Prostate gland (tissue), 2 donors: ENCODE data around the gene ROR1. TPM values are rescaled to one million over a fixed set of nuclear protein-coding genes. Genes with fewer than 3 reads are reported as not detected.

Experiments
- DNase-seq: peaks from one replicate; pipeline ENCODE4 v3.0.0-alpha.2; 2019; ENCODE audit warnings: low spot score
- H3K27ac ChIP-seq, 2 donors: fragments of 200-600 bp; sonication (generic); 2 replicates each; pipeline ENCODE4 v1.5.1; 2017 to 2019
- H3K27me3 ChIP-seq: fragments of 200-600 bp; sonication (generic); replicated peaks from 2 replicates; pipeline ENCODE4 v1.5.1; 2019; ENCODE audit not compliant: insufficient read depth
- H3K36me3 ChIP-seq, 2 donors: fragments of 200-600 bp; sonication (generic); 1 replicate in 1 of 2; 2 replicates in 1 of 2; pipeline versions ENCODE4 v1.5.1 to v1.8.1; 2017 to 2019
- H3K4me1 ChIP-seq: fragments of 200-600 bp; sonication (generic); replicated peaks from 2 replicates; pipeline ENCODE4 v1.5.1; 2019
- H3K4me3 ChIP-seq, 2 donors: fragments of 200-600 bp; sonication (generic); 2 replicates each; pipeline ENCODE4 v1.5.1; 2017 to 2019
- H3K9me3 ChIP-seq: fragments of 200-600 bp; sonication (generic); 2 replicates; pipeline ENCODE4 v1.5.1; 2017
- POLR2A ChIP-seq: fragments of 450-650 bp; IDR thresholded peaks from one replicate; pipeline ENCODE4 v1.6.1; 2016; ENCODE audit warnings: antibody characterized with exemption, mild to moderate bottlenecking
- POLR2AphosphoS5 ChIP-seq: sonication (generic); formaldehyde crosslinking; IDR thresholded peaks from one replicate; pipeline ENCODE4 v1.6.1; 2017; ENCODE audit warnings: antibody characterized with exemption
- WGBS: methylation state at CpG from one replicate; pipeline ENCODE4 v1.1.5; 2018; 5-methylcytosine and 5-hydroxymethylcytosine counted together
- intact Hi-C: fragments of 100-400 bp; cut with DNase I; formaldehyde crosslinking; loops from one replicate; pipeline ENCODE4 v1.14.2; 2022
- total RNA-seq, 2 donors: library from RNA; depleted of rRNA; stranded (reverse); fragments of >200 nt; gene quantifications; one replicate each; pipeline ENCODE4 v1.1.0, GENCODE V29; 2016
- TF ChIP-seq, protein P1 (sequence below), 4 experiments: fragments of 200-600 bp in 2 of 4; fragments of 450-650 bp in 2 of 4; sonication (generic) in 2 of 4; IDR thresholded peaks; 1 replicate in 3 of 4; 2 replicates in 1 of 4; pipeline ENCODE4 v1.5.1; 2016 to 2019; ENCODE audit warnings: antibody characterized with exemption in 4 of 4, mild to moderate bottlenecking in 2 of 4, moderate library complexity in 2 of 4

Gene ROR1
- total RNA-seq, 2 donors from 2014 or later: 7.3 to 11.1 TPM

DNA sequence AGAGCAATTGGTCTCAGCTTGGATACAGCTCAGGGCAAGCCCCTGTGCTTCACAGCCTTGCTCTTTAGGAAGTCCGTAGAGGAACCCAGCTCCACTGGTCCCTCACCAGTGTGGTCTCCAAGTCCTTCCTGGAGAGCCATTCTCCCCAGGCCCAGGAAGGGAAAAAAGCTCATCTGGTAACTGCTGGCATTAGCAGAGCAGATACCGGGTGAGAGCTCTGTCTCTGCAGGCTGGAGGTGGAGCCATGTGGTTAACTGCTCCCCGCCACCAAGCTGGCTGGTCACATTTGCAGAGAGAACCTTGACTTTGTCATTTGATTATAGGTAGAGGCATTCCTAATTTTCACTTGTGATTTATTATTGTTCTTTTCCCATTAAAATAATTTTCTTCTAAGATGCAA is 169.6 kb downstream of the ROR1 start:
- TF ChIP-seq POLR2AphosphoS5 (no peak), POLR2A (no peak)
- TF ChIP-seq, protein P1, sequence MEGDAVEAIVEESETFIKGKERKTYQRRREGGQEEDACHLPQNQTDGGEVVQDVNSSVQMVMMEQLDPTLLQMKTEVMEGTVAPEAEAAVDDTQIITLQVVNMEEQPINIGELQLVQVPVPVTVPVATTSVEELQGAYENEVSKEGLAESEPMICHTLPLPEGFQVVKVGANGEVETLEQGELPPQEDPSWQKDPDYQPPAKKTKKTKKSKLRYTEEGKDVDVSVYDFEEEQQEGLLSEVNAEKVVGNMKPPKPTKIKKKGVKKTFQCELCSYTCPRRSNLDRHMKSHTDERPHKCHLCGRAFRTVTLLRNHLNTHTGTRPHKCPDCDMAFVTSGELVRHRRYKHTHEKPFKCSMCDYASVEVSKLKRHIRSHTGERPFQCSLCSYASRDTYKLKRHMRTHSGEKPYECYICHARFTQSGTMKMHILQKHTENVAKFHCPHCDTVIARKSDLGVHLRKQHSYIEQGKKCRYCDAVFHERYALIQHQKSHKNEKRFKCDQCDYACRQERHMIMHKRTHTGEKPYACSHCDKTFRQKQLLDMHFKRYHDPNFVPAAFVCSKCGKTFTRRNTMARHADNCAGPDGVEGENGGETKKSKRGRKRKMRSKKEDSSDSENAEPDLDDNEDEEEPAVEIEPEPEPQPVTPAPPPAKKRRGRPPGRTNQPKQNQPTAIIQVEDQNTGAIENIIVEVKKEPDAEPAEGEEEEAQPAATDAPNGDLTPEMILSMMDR (IDR thresholded peaks at IDR 0.05): no peak
- no peaks in the 10 kb centered on the region for H3K9me3 ChIP-seq
- no peak overlapping the region for H3K4me3 ChIP-seq
- H3K27ac ChIP-seq: no peak overlapping the region
- H3K36me3 ChIP-seq: no peaks in the 10 kb centered on the region
- no peak for DNase-seq
- WGBS: 85% methylated on average over 3 of the region's 3 CpGs
- H3K4me1 ChIP-seq: no peaks in the 10 kb centered on the region
- intact Hi-C loops: no loop called here
- H3K27me3 ChIP-seq: peaks cover 2% of the 10 kb centered on the region

DNA sequence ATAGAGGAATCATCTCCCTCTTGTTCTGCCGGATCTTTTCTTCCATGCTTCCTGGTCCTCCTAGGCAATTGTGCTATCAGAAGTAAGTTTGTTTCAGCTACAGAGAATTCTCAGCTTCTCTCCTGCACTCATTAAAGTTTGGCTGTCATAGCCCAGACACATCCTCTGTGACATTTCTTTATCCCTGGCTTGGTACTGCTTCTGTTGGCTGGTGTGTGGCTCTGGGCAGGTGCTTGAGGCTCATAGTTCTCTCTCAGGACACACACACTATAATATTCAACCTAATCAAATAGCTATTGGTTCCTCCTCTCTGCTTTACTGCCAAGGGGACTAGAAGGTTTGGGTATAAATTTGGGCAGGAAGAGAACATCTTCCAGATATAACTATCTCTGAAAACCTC is 172.1 kb downstream of the ROR1 start:
- TF ChIP-seq POLR2AphosphoS5: no peak
- TF ChIP-seq, protein P1 (IDR thresholded peaks at IDR 0.05): no peak
- TF ChIP-seq POLR2A: no peak
- H3K4me1 ChIP-seq: no peaks in the 10 kb centered on the region
- peaks cover 2% of the 10 kb centered on the region for H3K27me3 ChIP-seq
- WGBS: 100% methylated on average over 1 of the region's 1 CpG
- H3K4me3 ChIP-seq: no peak overlapping the region
- H3K36me3 ChIP-seq: no peaks in the 10 kb centered on the region
- H3K27ac ChIP-seq: no peak overlapping the region
- no peak for DNase-seq
- no peaks in the 10 kb centered on the region for H3K9me3 ChIP-seq
- intact Hi-C loops: no loop called here

DNA sequence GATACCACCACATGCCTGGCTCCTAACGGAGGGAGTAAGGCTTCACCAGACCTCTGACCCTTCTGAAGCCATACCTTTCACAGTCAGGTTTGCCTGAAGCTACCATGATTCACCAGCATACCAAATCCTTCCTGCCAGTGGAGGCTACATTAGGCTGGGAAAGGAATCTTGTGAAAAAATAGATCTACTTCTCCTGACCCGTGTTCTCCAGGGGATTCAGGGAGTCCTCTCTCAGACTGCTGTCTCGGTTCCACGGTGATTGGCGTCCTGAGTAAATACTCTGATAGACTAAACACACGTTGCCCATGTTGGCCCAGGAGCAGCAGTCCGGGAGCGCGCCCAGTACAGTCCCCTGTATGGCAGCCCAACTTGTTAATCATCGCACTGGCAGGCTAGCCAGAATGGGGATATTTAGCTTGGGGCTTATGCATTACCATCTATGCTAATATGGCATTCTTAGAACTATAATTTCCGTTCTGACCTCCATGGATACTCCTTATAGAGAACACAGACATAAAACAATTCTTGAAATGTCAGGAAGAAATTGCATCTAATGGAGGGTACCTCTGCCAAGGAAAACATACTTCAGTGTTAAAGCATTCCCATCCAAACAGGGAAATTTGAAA is 173.2 kb downstream of the ROR1 start:
- H3K27me3 ChIP-seq: peaks cover 2% of the 10 kb centered on the region
- TF ChIP-seq POLR2AphosphoS5 (no peak), POLR2A (no peak)
- TF ChIP-seq, protein P1 (IDR thresholded peaks at IDR 0.05): no peak
- intact Hi-C loops: no loop called here
- H3K4me1 ChIP-seq: no peaks in the 10 kb centered on the region
- H3K27ac ChIP-seq: no peak overlapping the region
- no peak for DNase-seq
- no peak overlapping the region for H3K4me3 ChIP-seq
- H3K36me3 ChIP-seq: no peaks in the 10 kb centered on the region
- no peaks in the 10 kb centered on the region for H3K9me3 ChIP-seq
- 27% methylated on average over 11 of the region's 11 CpGs for WGBS

DNA sequence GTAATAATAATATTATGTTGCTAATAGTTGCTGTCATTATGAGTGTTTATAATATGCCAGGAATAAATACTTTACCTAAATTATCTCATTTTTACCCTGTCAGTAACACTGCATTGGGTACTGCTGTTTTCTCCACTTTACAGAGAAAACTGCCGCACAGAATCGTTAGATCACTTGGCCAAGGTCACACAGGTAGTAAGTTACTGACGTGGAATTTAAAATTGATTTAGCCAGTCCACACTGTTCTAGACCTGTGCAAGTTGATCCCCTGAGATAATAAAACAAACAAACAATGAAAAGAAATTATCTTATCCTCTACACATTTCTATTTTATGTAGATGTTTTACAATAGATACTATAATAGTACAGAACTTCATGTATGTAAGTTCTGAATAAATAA is 174.1 kb downstream of the ROR1 start:
- Histone ChIP-seq H3K27me3 (peaks cover 2% of the 10 kb centered on the region), H3K36me3 (no peaks in the 10 kb centered on the region), H3K4me3 (no peak overlapping the region), H3K27ac (no peak overlapping the region), H3K9me3 (no peaks in the 10 kb centered on the region), H3K4me1 (no peaks in the 10 kb centered on the region)
- 59% methylated on average over 3 of the region's 3 CpGs for WGBS
- no peak for DNase-seq
- TF ChIP-seq POLR2AphosphoS5 (no peak), POLR2A (no peak)
- TF ChIP-seq, protein P1 (IDR thresholded peaks at IDR 0.05): no peak
- intact Hi-C loops: no loop called here

DNA sequence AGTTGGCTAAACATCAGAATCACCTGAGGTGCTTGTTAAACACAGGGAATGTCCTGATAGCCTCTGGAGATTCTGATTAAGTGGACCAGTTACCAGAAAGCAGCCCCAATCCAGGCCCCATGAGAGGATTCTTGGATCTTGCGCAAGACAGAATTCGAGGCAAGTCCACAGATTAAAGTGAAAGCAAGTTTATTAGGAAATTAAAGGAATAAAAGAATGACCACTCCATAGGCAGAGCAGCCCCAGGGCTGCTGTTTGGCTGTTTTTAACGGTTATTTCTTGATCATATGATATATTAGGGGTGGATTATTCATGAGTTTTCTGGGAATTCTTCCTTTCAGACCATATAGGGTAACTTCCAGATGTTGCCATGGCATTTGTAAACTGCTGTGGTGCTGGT is 176.2 kb downstream of the ROR1 start:
- Histone ChIP-seq H3K27ac (no peak overlapping the region), H3K27me3 (peaks cover 2% of the 10 kb centered on the region), H3K4me3 (no peak overlapping the region), H3K9me3 (no peaks in the 10 kb centered on the region), H3K36me3 (no peaks in the 10 kb centered on the region), H3K4me1 (no peaks in the 10 kb centered on the region)
- DNase-seq: no peak
- 35% methylated on average over 3 of the region's 3 CpGs for WGBS
- no peak for TF ChIP-seq POLR2A
- TF ChIP-seq, protein P1 (IDR thresholded peaks at IDR 0.05): no peak
- TF ChIP-seq POLR2AphosphoS5: no peak
- intact Hi-C loops: no loop called here
